Stimulated activated CD8-positive, alpha-beta memory T cell treated with anti-CD3 and anti-CD28 coated beads, Interleukin-4, amount 100 ng/mL, for 24 hours (primary cell): ENCODE data around the gene ZIC3.

Experiments
- DNase-seq: peaks from one replicate; pipeline ENCODE4 v3.0.0-alpha.2; 2020; ENCODE audit warnings: low read depth

ZIC3 gene

GRCh38 chrX:137574102-137574783 is 8.3 kb downstream of the ZIC3 start:
- DNase-seq = no peak

GRCh38 chrX:137574784-137575293 is 8.9 kb downstream of the ZIC3 start:
- DNase-seq = no peak

- no peak for DNase-seq
Observed at GRCh38 chrX:137575596-137576255, 9.8 kb downstream of the ZIC3 start.

GRCh38 chrX:137587151-137587550 is 21.2 kb downstream of the ZIC3 start:
- DNase-seq = no peak

- no peak for DNase-seq
Observed at GRCh38 chrX:137600769-137601168, 34.8 kb downstream of the ZIC3 start.
